Gastroesophageal sphincter (tissue), 3 donors: ENCODE measurements around the gene CCNJ.

Experiments used
- CTCF ChIP-seq, 4 experiments: fragments of 200-600 bp in 2 of 4; fragments of 450-650 bp in 2 of 4; sonication (generic) in 1 of 4; IDR thresholded peaks; one replicate each; pipeline ENCODE4 v1.5.1; 2017 to 2019; ENCODE audit warnings: antibody characterized with exemption in 4 of 4, mild to moderate bottlenecking in 2 of 4, moderate library complexity in 2 of 4
- EP300 ChIP-seq: sonication (generic); formaldehyde crosslinking; IDR thresholded peaks from one replicate; pipeline ENCODE4 v1.6.1; 2017; ENCODE audit warnings: antibody characterized with exemption, mild to moderate bottlenecking
- POLR2A ChIP-seq, 2 donors: fragments of 450-650 bp; IDR thresholded peaks; one replicate each; pipeline ENCODE4 v1.6.1; 2017; ENCODE audit warnings: antibody characterized with exemption in 2 of 2, mild to moderate bottlenecking in 2 of 2, moderate library complexity in 1 of 2
- POLR2AphosphoS5 ChIP-seq: sonication (generic); formaldehyde crosslinking; IDR thresholded peaks from one replicate; pipeline ENCODE4 v1.6.1; 2017; ENCODE audit warnings: antibody characterized with exemption

DNA sequence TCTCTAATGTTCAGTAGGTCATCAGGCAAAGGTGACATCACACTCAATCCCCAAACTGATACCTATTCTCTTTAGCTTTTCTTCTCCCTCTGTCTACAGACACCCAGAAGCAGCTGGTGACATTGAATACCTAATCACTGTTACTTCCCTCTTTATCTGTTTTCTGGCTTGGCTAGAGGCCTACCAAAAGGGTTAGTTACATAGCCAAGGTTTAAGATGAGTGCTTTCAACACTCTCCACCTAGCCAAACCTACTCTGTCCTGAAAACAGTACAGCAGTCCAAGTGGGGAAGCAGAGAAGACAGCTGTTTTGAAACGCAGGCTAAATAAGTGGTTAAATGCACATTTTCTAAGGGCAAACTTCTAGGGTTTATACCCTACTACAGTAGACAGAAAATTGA is 39.4 kb downstream of the CCNJ start:
- TF ChIP-seq CTCF (IDR thresholded peaks at IDR 0.05) (no peak), EP300 (no peak), POLR2A (IDR thresholded peaks at IDR 0.05) (no peak), POLR2AphosphoS5 (no peak)
